ENCODE results near the gene PTPRCAP.
A peak's percentile ranks its signal among the peaks of the same experiment; 100 is the strongest.

Gene PTPRCAP

DNA sequence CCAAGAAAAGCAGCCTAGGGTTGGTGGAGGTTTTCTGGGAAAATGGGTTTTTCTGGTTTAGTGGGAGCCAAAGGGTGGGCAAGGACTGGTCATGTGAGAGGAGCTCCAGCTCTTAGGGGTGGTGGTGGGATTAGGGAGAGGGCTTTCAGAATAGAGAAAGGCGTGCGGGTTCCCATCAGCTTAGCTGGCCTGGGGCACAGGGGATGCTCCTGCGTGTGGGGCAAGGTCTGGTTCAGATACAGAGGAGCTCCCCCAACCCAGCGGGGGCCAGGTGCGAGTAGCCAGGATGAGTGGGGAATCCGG lies 30.9 kb upstream of the PTPRCAP start:
- TF ChIP-seq, protein P1, sequence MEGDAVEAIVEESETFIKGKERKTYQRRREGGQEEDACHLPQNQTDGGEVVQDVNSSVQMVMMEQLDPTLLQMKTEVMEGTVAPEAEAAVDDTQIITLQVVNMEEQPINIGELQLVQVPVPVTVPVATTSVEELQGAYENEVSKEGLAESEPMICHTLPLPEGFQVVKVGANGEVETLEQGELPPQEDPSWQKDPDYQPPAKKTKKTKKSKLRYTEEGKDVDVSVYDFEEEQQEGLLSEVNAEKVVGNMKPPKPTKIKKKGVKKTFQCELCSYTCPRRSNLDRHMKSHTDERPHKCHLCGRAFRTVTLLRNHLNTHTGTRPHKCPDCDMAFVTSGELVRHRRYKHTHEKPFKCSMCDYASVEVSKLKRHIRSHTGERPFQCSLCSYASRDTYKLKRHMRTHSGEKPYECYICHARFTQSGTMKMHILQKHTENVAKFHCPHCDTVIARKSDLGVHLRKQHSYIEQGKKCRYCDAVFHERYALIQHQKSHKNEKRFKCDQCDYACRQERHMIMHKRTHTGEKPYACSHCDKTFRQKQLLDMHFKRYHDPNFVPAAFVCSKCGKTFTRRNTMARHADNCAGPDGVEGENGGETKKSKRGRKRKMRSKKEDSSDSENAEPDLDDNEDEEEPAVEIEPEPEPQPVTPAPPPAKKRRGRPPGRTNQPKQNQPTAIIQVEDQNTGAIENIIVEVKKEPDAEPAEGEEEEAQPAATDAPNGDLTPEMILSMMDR (IDR thresholded peaks at IDR 0.05; ENCODE audit: insufficient read depth, low read depth, low read length, missing control alignments) = no peak
- no peak for DNase-seq (ENCODE audit: low read depth)
- H3K4me3 ChIP-seq (ENCODE audit: low read length) = peak overlapping the region; percentile 62

DNA sequence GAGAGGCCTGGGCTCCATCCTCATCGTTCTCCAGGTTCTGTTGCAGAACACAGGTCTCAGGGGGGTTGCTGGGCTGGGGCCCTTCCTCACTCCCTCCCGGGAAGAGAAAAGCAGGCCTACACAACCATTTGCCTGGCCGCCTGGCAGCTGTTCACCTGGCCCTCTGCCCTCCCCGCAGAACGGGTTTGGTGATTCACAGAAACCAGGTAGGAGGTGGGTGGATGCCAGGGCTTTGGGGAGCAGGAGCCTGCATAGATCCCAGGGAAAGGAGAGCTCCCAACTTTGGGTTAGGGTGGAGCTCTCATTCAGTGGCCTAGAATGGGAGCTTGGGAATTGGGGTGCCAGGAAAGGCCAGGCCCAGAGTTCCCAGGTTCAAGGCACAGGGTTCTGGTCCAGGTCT lies 30.6 kb upstream of the PTPRCAP start:
- peak; percentile 95 for DNase-seq (ENCODE audit: low read depth)
- TF ChIP-seq, protein P1 (IDR thresholded peaks at IDR 0.05; ENCODE audit: insufficient read depth, low read depth, low read length, missing control alignments) = no peak
- H3K4me3 ChIP-seq (ENCODE audit: low read length) = peak overlapping the region; percentile 62

DNA sequence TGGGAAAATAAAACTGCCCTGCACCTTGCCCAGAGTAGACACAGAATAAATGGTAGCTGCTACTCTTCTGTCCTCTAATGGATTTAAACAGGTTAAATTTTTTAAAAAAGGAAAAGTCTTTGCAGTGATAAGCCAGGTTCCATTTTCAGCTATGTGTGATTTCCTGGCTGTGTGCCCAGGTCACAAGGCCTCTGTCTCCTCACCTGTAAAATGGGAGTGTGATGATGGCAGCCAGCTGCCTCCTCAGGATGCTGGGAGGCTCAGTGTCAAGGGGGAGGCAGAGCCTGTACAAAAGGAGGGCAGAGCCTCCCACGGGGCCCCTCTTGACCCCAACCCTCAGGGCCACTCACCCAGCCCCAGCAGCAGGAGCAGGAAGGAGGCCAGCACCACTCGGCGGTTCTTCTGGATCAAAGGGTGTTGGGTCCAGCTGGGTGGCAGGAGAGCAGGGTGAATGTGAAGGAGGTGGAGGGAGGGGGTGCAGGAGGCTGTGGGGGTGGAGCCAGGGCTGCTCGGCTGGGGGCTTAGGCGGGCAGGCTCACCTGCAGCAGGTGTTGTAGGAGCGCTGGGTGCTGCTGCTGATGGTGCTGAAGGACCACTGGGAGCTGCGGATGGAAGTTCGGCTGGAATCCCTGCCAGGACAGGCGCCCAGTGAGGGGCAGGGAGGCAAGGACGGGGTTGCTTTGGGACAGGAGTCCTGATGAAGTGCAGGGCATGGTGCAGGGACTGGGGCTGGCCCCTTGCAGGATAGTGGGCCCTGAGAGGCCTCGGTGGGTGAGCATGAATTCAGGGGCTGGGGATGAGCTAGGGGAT lies 29.7 kb upstream of the PTPRCAP start:
- TF ChIP-seq, protein P1 (IDR thresholded peaks at IDR 0.05; ENCODE audit: insufficient read depth, low read depth, low read length, missing control alignments) = no peak
- no peak for DNase-seq (ENCODE audit: low read depth)
- H3K4me3 ChIP-seq (ENCODE audit: low read length) = peak overlapping the region; percentile 62

DNA sequence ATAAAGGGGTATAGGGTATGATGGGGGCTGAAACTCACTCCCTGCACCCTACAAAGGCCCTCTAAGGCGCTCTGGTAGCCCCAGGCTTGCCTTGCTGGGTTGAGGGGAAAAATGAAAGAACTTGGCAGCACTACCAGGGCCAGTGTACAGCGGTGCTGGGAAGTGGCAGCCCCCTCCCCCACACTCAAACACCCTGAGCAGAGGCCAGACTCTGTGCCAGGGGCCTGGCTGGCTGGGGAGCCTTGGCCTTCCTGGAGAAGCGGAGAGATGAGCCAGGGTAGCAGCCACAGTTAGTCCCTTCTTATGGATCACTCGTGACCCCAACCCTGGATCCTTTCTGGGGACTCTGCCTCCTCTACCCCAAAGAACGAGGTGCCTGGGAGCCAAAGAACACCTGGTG lies 28.9 kb upstream of the PTPRCAP start:
- no peak for DNase-seq (ENCODE audit: low read depth)
- TF ChIP-seq, protein P1 (IDR thresholded peaks at IDR 0.05; ENCODE audit: insufficient read depth, low read depth, low read length, missing control alignments) = no peak
- H3K4me3 ChIP-seq (ENCODE audit: low read length) = no peak overlapping the region

DNA sequence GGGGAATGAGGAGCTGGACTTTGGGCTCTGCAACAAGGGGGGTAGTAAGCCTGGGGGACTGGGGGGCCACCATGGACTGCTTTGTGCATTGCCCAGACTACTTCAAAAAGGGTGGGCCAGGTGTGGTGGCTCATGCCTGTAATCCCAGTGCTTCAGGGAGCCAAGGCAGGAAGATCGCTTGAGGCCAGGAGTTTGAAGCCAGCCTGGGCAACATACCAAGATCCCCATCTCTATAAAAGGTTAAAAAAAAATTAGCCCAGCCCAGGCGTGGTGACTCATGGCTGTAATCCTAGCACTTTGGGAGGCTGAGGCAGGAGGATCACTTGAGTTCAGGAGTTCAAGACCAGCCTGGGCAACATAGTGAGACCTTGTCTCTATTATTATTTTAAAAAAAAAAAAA lies 28.0 kb upstream of the PTPRCAP start:
- DNase-seq (ENCODE audit: low read depth) = peak; percentile 60
- peak overlapping the region; percentile 57 for H3K4me3 ChIP-seq (ENCODE audit: low read length)

DNA sequence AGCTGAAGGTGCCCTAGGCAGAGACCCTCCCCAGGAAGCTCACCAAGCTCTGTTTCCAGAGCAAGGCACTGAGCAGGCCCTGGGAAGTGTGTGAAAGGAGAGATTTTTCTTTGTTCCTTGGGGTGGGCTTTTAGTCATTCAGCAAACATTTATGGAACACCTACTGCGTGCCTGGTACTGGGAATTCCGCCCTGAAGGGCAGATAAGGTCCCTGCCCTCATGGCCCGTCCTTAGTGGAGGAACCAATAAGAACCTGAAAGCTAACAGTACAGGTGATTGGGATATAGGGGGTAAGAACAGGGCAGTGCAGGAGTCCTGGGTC lies 27.7 kb upstream of the PTPRCAP start:
- DNase-seq (ENCODE audit: low read depth) = peak; percentile 27
- TF ChIP-seq, protein P1 (IDR thresholded peaks at IDR 0.05; ENCODE audit: insufficient read depth, low read depth, low read length, missing control alignments) = no peak
- H3K4me3 ChIP-seq (ENCODE audit: low read length) = peak overlapping the region; percentile 57

DNA sequence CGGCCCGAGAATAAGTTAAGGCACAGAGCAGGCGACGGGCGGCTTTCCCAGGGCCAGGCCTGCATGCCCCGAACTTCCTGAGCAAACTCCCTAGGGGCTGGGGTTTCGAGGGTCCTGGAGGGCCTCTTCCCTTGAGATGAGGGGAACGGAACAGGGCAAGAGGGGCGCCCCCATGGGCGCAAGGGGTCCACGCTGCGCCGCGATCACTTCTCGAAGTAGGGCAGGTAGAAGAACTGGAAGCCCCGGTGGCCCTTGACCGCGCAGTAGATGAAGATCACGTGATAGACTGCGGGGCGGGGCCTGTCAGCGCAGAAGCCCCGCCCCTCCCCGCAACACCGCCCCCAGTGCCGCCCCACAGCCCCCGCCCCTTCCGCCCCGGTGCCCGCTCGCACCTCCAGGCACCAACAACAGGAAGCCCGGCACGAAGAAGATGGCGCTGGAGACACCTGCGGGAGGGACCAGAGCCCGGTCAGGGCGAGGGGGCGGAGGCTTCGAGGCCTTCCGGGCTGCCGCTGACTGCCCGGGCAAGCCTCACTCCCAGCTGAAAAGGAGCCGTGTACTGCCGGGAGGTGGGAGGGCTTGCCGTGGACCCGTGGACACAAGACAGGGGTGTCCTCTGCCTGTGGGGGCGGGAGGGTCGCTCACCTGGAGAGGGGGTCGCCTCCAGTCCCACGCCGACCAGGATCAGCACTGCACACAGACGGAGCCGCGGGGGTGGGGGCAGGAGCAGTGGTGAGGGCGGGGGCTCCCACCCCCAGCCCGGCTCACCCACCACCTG lies 27.1 kb upstream of the PTPRCAP start:
- DNase-seq (ENCODE audit: low read depth) = peak; percentile 94
- peak overlapping the region; percentile 57 for H3K4me3 ChIP-seq (ENCODE audit: low read length)
- TF ChIP-seq, protein P1 (IDR thresholded peaks at IDR 0.05; ENCODE audit: insufficient read depth, low read depth, low read length, missing control alignments) = no peak
